ENCODE results near the gene LRRC8E.

DNA sequence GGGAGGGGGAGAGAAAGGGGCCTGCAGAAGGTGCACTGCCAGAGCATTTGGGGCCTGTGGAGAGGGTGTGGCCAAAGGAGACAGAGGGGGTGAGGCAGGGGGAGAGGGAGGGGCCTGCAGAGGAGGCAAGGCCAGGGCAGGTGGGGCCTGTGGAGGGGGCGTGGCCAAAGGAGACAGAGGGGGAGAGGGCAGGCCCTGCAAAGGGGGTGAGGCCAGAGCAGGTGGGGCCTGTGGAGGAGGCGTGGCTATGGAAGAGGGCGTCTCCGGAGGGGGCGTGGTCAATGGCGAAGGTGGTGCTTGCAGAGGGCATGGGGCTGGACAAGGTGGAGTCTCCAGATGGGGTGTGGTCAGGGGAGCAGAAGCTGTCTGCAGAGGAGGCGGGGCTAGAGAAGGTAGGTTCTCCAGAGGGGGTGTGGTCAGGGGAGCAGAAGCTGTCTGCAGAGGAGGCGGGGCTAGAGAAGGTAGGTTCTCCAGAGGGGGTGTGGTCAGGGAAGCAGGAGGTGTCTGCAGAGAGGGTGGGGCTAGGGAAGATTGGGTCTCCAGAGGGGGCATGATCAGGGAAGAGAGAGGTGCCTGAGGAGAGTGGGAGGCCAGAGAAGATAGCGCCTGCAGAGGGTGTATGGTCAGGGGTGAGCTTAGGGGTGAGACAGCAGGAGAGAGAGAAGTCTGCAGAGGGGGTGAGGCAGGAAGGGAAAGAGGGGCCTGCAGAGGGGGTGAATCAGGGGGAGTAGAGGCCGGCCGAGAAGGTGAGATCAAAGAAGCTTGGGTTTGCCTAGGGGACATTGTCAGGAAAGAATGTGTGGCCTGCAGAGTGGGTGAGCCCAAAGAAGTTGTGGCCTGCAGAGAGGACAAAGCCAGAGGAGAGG is 17.5 kb upstream of the LRRC8E start:
- TF ChIP-seq GATA2 (IDR thresholded peaks at IDR 0.05; ENCODE audit: low read depth, low read length) (no peak), GATA3 (IDR thresholded peaks at IDR 0.05; ENCODE audit: low read depth, low read length) (no peak)
